K562 (cell line): ENCODE measurements around the gene HAVCR1. TPM values are rescaled to one million over a fixed set of nuclear protein-coding genes. Genes with fewer than 3 reads are reported as not detected.

Experiments used
- ATAC-seq: fragments of 200-7000 bp; cut with Tn5 transposase; 3 replicates; pipeline ENCODE4 v1.9.1; 2020; ENCODE audit warnings: moderate library complexity
- BruUV-seq: library from RNA; stranded (reverse); fragments of 400-500 nt; replicated peaks from 2 replicates; lab custom pipeline; 2021; lab: Mats Ljungman, UMichigan
- CTCF ChIA-PET: fragments of 300-600 bp; formaldehyde crosslinking; extraction: SDS; loops from one replicate; lab custom pipeline; 2021; ENCODE audit warnings: low intra/inter-chr PET ratio; lab: Yijun Ruan, JAX
- POLR2A ChIA-PET: fragments of 300-600, 350-650 bp; sonication (Branson Sonifier 250); formaldehyde crosslinking; extraction: SDS; loops from one replicate; lab custom pipeline; 2021; ENCODE audit warnings: antibody characterized with exemption, inconsistent platforms; lab: Yijun Ruan, JAX
- DNase-seq, 4 experiments: peaks; one replicate each; pipeline versions ENCODE4 v3.0.0 to v3.0.0-alpha.2; 2011 to 2018; ENCODE audit warnings: low spot score in 3 of 4, mixed read lengths in 3 of 4; ENCODE audit errors: extremely low read depth in 1 of 4
- FAIRE-seq: peaks from 2 replicates; lab custom pipeline; 2011; peaks lifted over from hg19 to GRCh38; lab: Jason Lieb, UNC
- H2AFZ ChIP-seq: 2 replicates; pipeline ENCODE4 v1.6.0; 2011; ENCODE audit warnings: low read depth, low read length, control low read depth, inconsistent platforms
- H3K27ac ChIP-seq: fragments of 200-600 bp; 3 replicates; pipeline ENCODE4 v1.8.0; 2011; ENCODE audit warnings: low read depth, mild to moderate bottlenecking, control low read depth, inconsistent platforms, low read length, moderate library complexity, mixed read lengths; ENCODE audit errors: extremely low read depth
- H3K27me3 ChIP-seq, 2 experiments: fragments of 300-600 bp in 1 of 2; 2 replicates in 1 of 2; 3 replicates in 1 of 2; pipeline versions ENCODE4 v1.6.0 to v1.8.0; 2011; ENCODE audit warnings: inconsistent platforms in 2 of 2, low read length in 2 of 2, mild to moderate bottlenecking in 1 of 2, mixed read lengths in 1 of 2, moderate library complexity in 1 of 2; ENCODE audit not compliant: control insufficient read depth in 2 of 2, insufficient read depth in 2 of 2
- H3K36me3 ChIP-seq: fragments of 300-600 bp; 3 replicates; pipeline ENCODE4 v1.8.0; 2011; ENCODE audit warnings: mild to moderate bottlenecking, low read length, inconsistent platforms; ENCODE audit not compliant: control insufficient read depth, insufficient read depth
- H3K4me1 ChIP-seq, 2 experiments: fragments of 200-600 bp in 1 of 2; replicated peaks in 1 of 2; 2 replicates in 1 of 2; 3 replicates in 1 of 2; pipeline versions ENCODE4 v1.5.1 to v1.8.0; 2011; ENCODE audit warnings: inconsistent platforms in 2 of 2, low read length in 2 of 2, mild to moderate bottlenecking in 1 of 2, mixed read lengths in 1 of 2, moderate library complexity in 1 of 2; ENCODE audit not compliant: control insufficient read depth in 2 of 2, insufficient read depth in 2 of 2
- H3K4me2 ChIP-seq: 2 replicates; pipeline ENCODE4 v1.6.1; 2011; ENCODE audit warnings: low read length, control low read depth, inconsistent platforms, mixed read lengths; ENCODE audit not compliant: insufficient read depth
- H3K4me3 ChIP-seq: fragments of 200-600 bp; sonication (generic), shearing (Covaris generic); 2 replicates; pipeline ENCODE4 v1.5.1; 2016; ENCODE audit warnings: control low read depth, inconsistent platforms
- H3K79me2 ChIP-seq: fragments of 200-600 bp; 3 replicates; pipeline ENCODE4 v1.8.0; 2011; ENCODE audit warnings: low read length, inconsistent platforms; ENCODE audit not compliant: control insufficient read depth, insufficient read depth
- H3K9ac ChIP-seq, 2 experiments: 2 replicates each; pipeline versions ENCODE4 v1.6.0 to v1.6.1; 2011; ENCODE audit warnings: low read depth in 2 of 2, low read length in 2 of 2, control low read depth in 1 of 2, inconsistent platforms in 1 of 2, mild to moderate bottlenecking in 1 of 2, mixed read lengths in 1 of 2; ENCODE audit not compliant: insufficient read depth in 1 of 2
- H3K9me1 ChIP-seq: one replicate; pipeline ENCODE4 v1.6.0; 2011; ENCODE audit warnings: inconsistent platforms, mild to moderate bottlenecking, low read length, moderate library complexity; ENCODE audit not compliant: control insufficient read depth, insufficient read depth
- H3K9me3 ChIP-seq: replicated peaks from 2 replicates; pipeline ENCODE4 v1.5.1; 2011; ENCODE audit warnings: low read depth, low read length, inconsistent platforms; ENCODE audit not compliant: control insufficient read depth, insufficient read depth
- H4K20me1 ChIP-seq: replicated peaks from 2 replicates; pipeline ENCODE4 v1.6.1; 2011; ENCODE audit warnings: low read length, inconsistent platforms, mixed read lengths; ENCODE audit not compliant: control insufficient read depth, insufficient read depth
- ARID3A ChIP-seq: IDR thresholded peaks from 2 replicates; pipeline ENCODE4 v1.6.1; 2012; ENCODE audit warnings: low read depth, low read length, improper control_type of control experiment, borderline replicate concordance
- CEBPG ChIP-seq, 3 experiments: fragments of 200-800 bp in 1 of 3; sonication (Bioruptor generic) in 1 of 3; sonication (generic) in 1 of 3; formaldehyde crosslinking in 1 of 3; IDR thresholded peaks in 2 of 3; conservative IDR thresholded peaks in 1 of 3; 2 replicates each; pipeline versions ENCODE4 v1.6.1 to v1.8.0; 2016 to 2022; ENCODE audit warnings: missing compliant biosample characterization in 2 of 3, missing genetic modification characterization in 2 of 3, mild to moderate bottlenecking in 1 of 3, missing genetic modification reagents in 1 of 3
- CREBBP ChIP-seq: IDR thresholded peaks from one replicate; pipeline ENCODE4 v1.6.1; 2012; ENCODE audit warnings: low read depth, mild to moderate bottlenecking, control low read depth, inconsistent platforms, low read length
- HNRNPK ChIP-seq: fragments of 200-400 bp; formaldehyde crosslinking; IDR thresholded peaks from one replicate; pipeline ENCODE4 v1.6.1; 2018; ENCODE audit warnings: mild to moderate bottlenecking, low read depth, low read length; ENCODE audit not compliant: poor library complexity, severe bottlenecking
- HNRNPL ChIP-seq: fragments of 200-400 bp; formaldehyde crosslinking; IDR thresholded peaks from 2 replicates; pipeline ENCODE4 v1.6.1; 2017; ENCODE audit warnings: low read depth, mild to moderate bottlenecking, low read length
- NCOA2 ChIP-seq, 2 experiments: fragments of 450-650 bp; IDR thresholded peaks; 2 replicates each; pipeline ENCODE4 v1.6.1; 2018; ENCODE audit warnings: mild to moderate bottlenecking in 2 of 2, moderate library complexity in 1 of 2; ENCODE audit not compliant: partially characterized antibody in 2 of 2
- NR2C1 ChIP-seq, 2 experiments: fragments of 450-650 bp; IDR thresholded peaks; 2 replicates each; pipeline ENCODE4 v1.6.1; 2017; ENCODE audit warnings: mild to moderate bottlenecking in 2 of 2, antibody characterized with exemption in 1 of 2, inconsistent platforms in 1 of 2, missing compliant biosample characterization in 1 of 2, missing genetic modification characterization in 1 of 2
- TEAD1 ChIP-seq, 2 experiments: fragments of 450-650 bp in 1 of 2; sonication (generic) in 1 of 2; formaldehyde crosslinking; IDR thresholded peaks; 2 replicates each; pipeline versions ENCODE4 v1.4.0 to v1.8.0; 2020 to 2022; ENCODE audit warnings: mild to moderate bottlenecking in 2 of 2, missing genetic modification reagents in 1 of 2
- ZBTB11 ChIP-seq, 3 experiments: fragments of 200-800 bp in 1 of 3; fragments of 250-450 bp in 1 of 3; fragments of 450-650 bp in 1 of 3; sonication (Bioruptor Pico) in 1 of 3; sonication (Bioruptor generic) in 1 of 3; formaldehyde crosslinking in 1 of 3; IDR thresholded peaks; 2 replicates each; pipeline versions ENCODE4 v1.6.1 to v1.8.0; 2016 to 2022; ENCODE audit warnings: mild to moderate bottlenecking in 2 of 3, missing genetic modification characterization in 2 of 3, missing compliant biosample characterization in 1 of 3, moderate library complexity in 1 of 3
- ZFP1 ChIP-seq: fragments of 450-650 bp; formaldehyde crosslinking; IDR thresholded peaks from 2 replicates; pipeline ENCODE4 v1.4.0; 2020; ENCODE audit warnings: mild to moderate bottlenecking, mixed read lengths
- ZNF511 ChIP-seq: sonication (generic); formaldehyde crosslinking; IDR thresholded peaks from 2 replicates; pipeline ENCODE4 v1.8.0; 2022; ENCODE audit warnings: mild to moderate bottlenecking, missing genetic modification reagents
- WGBS: fragments of 100-300 bp; shearing (Covaris generic); methylation state at CpG from one replicate; pipeline ENCODE4 v1.1.6; 2016; ENCODE audit warnings: low coverage, mixed read lengths; ENCODE audit not compliant: insufficient coverage; ENCODE audit errors: missing lambda C conversion rate; 5-methylcytosine and 5-hydroxymethylcytosine counted together
- in situ Hi-C: fragments of 300-500 bp; cut with MboI; formaldehyde crosslinking; loops from 4 replicates; pipeline ENCODE4 v1.15.0; 2018; ENCODE audit warnings: inconsistent platforms, mixed read lengths
- intact Hi-C: fragments of 100-400 bp; cut with micrococcal nuclease; formaldehyde crosslinking; loops from 2 replicates; pipeline ENCODE4 v1.14.2; 2022
- polyA plus RNA-seq, 8 experiments: library from polyadenylated mRNA; depleted of rRNA in 4 of 8; stranded (reverse) in 5 of 8; unstranded in 3 of 8; fragments of >200 nt; fragmentation: Nextera tagmentation in 2 of 8; fragmentation: Illumina TruSeq in 1 of 8; extraction: Ambion mirVana in 2 of 8; extraction: Trizol in 1 of 8; gene quantifications; 2 replicates each; pipeline versions ENCODE4 v1.2.1 to v1.2.3, GENCODE V29; 2011 to 2014; ENCODE audit warnings: inconsistent platforms in 1 of 8, missing spikeins in 1 of 8
- total RNA-seq, 7 experiments: library from RNA; depleted of rRNA in 6 of 7; stranded (reverse); fragments of >200 nt in 6 of 7; fragmentation: Illumina TruSeq in 2 of 7; extraction: Trizol in 2 of 7; gene quantifications; 2 replicates each; pipeline versions ENCODE4 v1.2.1 to v1.2.3, GENCODE V29; 2011 to 2021; ENCODE audit warnings: low replicate concordance in 1 of 7

HAVCR1 gene
- total and polyA plus RNA-seq, 9 of the 15 experiments (the other 6 are each of a cell fraction or from before 2014, with no cell fraction given), result 0.04 TPM; not detected in 8

GRCh38 chr5:156984064-156984463 is 74.9 kb downstream of the HAVCR1 start:
- Histone ChIP-seq H3K4me2 (no peak overlapping the region), H2AFZ (no peak overlapping the region), H3K4me3 (no peak overlapping the region), H3K79me2 (no peaks in the 10 kb centered on the region), H3K9ac (no peak overlapping the region), H3K9me1 (no peaks in the 10 kb centered on the region), H4K20me1 (no peaks in the 10 kb centered on the region), H3K4me1 (no peaks in the 10 kb centered on the region), H3K27me3 (no peaks in the 10 kb centered on the region), H3K27ac (no peak overlapping the region), H3K9me3 (no peaks in the 10 kb centered on the region), H3K36me3 (no peaks in the 10 kb centered on the region)
- DNase-seq, result no peak
- no peak for ATAC-seq
- in situ Hi-C loops (no loop called here), intact Hi-C loops (no loop called here)
- no peak for FAIRE-seq
- under 1% methylated on average over 9 of the region's 9 CpGs for WGBS
- POLR2A ChIA-PET, result interaction anchor here (0.6 to 1.2 kb wide), 2 partner anchors 859 to 1915 kb away, joined by 3 to 4 read pairs; no protein-coding TSS in a partner anchor
- CTCF ChIA-PET, result no interaction called here
- BruUV-seq, result no TSS peak
- TF ChIP-seq NCOA2 (IDR thresholded peaks at IDR 0.05; ENCODE audit: partially characterized antibody in 2 of 2) (no peak), NR2C1 (IDR thresholded peaks at IDR 0.05) (no peak), NR2C1 (tag; IDR thresholded peaks at IDR 0.05) (no peak), ARID3A (no peak), TEAD1 (CRISPR knock-in tag; IDR thresholded peaks at IDR 0.05) (no peak), ZNF511 (CRISPR knock-in tag) (no peak), CREBBP (no peak), CEBPG (CRISPR knock-in tag; IDR thresholded peaks at IDR 0.05) (no peak), CEBPG (tag; conservative IDR thresholded peaks at IDR 0.05 in 1 of 2, IDR thresholded peaks at IDR 0.05 in 1 of 2) (no peak), HNRNPL (no peak), ZBTB11 (CRISPR knock-in tag; IDR thresholded peaks at IDR 0.05) (no peak), HNRNPK (no peak), ZFP1 (CRISPR knock-in tag) (no peak)
